GM23338 (cell line): Measurements from ENCODE around the gene SCGN. TPM values are rescaled to one million over a fixed set of nuclear protein-coding genes. Genes with fewer than 3 reads are reported as not detected.

ENCODE experiments used
- ATAC-seq: fragments of 200-7000 bp; cut with Tn5 transposase; 3 replicates; pipeline ENCODE4 v1.9.1; 2020
- DNase-seq: peaks from one replicate; pipeline ENCODE4 v3.0.0-alpha.2; 2015; ENCODE audit warnings: low spot score
- H2AFZ ChIP-seq: fragments of 200-600 bp; sonication (generic); 2 replicates; pipeline ENCODE4 v1.8.0; 2016; ENCODE audit warnings: antibody characterized with exemption, mild to moderate bottlenecking, moderate library complexity
- H3F3A ChIP-seq: fragments of 200-600 bp; sonication (generic); replicated peaks from 2 replicates; pipeline ENCODE4 v1.8.0; 2017; ENCODE audit warnings: antibody characterized with exemption, mixed run types, low read depth
- H3K27ac ChIP-seq: fragments of 200-600 bp; sonication (generic); 2 replicates; pipeline ENCODE4 v1.6.1; 2016; ENCODE audit warnings: low read depth
- H3K27me3 ChIP-seq: fragments of 200-600 bp; sonication (generic); 2 replicates; pipeline ENCODE4 v1.8.0; 2016; ENCODE audit warnings: mild to moderate bottlenecking, mixed run types, moderate library complexity; ENCODE audit not compliant: insufficient read depth
- H3K36me3 ChIP-seq: fragments of 200-600 bp; sonication (generic); 2 replicates; pipeline ENCODE4 v1.8.0; 2016; ENCODE audit warnings: mild to moderate bottlenecking; ENCODE audit not compliant: insufficient read depth
- H3K4me1 ChIP-seq: fragments of 200-600 bp; sonication (generic); 2 replicates; pipeline ENCODE4 v1.8.0; 2016; ENCODE audit warnings: mild to moderate bottlenecking, moderate library complexity; ENCODE audit not compliant: insufficient read depth
- H3K4me2 ChIP-seq: fragments of 200-600 bp; sonication (generic); 2 replicates; pipeline ENCODE4 v1.7.1; 2017; ENCODE audit warnings: mixed run types
- H3K4me3 ChIP-seq: fragments of 200-600 bp; sonication (generic); 2 replicates; pipeline ENCODE4 v1.6.1; 2016; ENCODE audit warnings: mixed run types
- H3K79me2 ChIP-seq: fragments of 200-600 bp; sonication (generic); replicated peaks from 2 replicates; pipeline ENCODE4 v1.8.0; 2017; ENCODE audit warnings: mild to moderate bottlenecking; ENCODE audit not compliant: insufficient read depth
- H3K9me2 ChIP-seq: fragments of 200-600 bp; sonication (generic); 2 replicates; pipeline ENCODE4 v1.8.0; 2017; ENCODE audit not compliant: insufficient read depth
- H4K20me1 ChIP-seq: fragments of 200-600 bp; sonication (generic); replicated peaks from 2 replicates; pipeline ENCODE4 v1.8.0; 2017; ENCODE audit warnings: mild to moderate bottlenecking; ENCODE audit not compliant: insufficient read depth
- H3K27ac Mint-ChIP-seq: 2 replicates; pipeline ENCODE4 v1.8.0; 2020; ENCODE audit warnings: inconsistent platforms, mild to moderate bottlenecking, moderate library complexity, mixed read lengths
- H3K27me3 Mint-ChIP-seq: 3 replicates; pipeline ENCODE4 v1.8.0; 2022; ENCODE audit warnings: low read depth, mild to moderate bottlenecking, moderate library complexity, mixed read lengths, inconsistent platforms; ENCODE audit not compliant: insufficient read depth, poor library complexity
- H3K36me3 Mint-ChIP-seq: 3 replicates; pipeline ENCODE4 v1.8.0; 2021; ENCODE audit warnings: low read depth, mild to moderate bottlenecking, inconsistent platforms, moderate library complexity, mixed read lengths
- H3K4me1 Mint-ChIP-seq: 3 replicates; pipeline ENCODE4 v1.8.0; 2020; ENCODE audit warnings: mild to moderate bottlenecking, inconsistent platforms, mixed read lengths
- H3K4me3 Mint-ChIP-seq: 3 replicates; pipeline ENCODE4 v1.8.0; 2021; ENCODE audit warnings: moderate library complexity, mild to moderate bottlenecking, inconsistent platforms, mixed read lengths
- H3K9me3 Mint-ChIP-seq: 3 replicates; pipeline ENCODE4 v1.8.0; 2020; ENCODE audit warnings: moderate library complexity, mild to moderate bottlenecking, inconsistent platforms, mixed read lengths
- EZH2 ChIP-seq: fragments of 200-600 bp; sonication (generic); IDR thresholded peaks from one replicate; pipeline ENCODE4 v1.8.0; 2017; ENCODE audit warnings: antibody characterized with exemption, mild to moderate bottlenecking, low read depth; ENCODE audit not compliant: unreplicated experiment
- EZH2phosphoT487 ChIP-seq: fragments of 200-600 bp; sonication (generic); IDR thresholded peaks from one replicate; pipeline ENCODE4 v1.8.1; 2018; ENCODE audit warnings: antibody characterized with exemption; ENCODE audit not compliant: unreplicated experiment
- JUNB ChIP-seq: IDR thresholded peaks from one replicate; pipeline ENCODE4 v1.6.1; 2016; ENCODE audit warnings: antibody characterized with exemption; ENCODE audit not compliant: unreplicated experiment
- NANOG ChIP-seq: IDR thresholded peaks from 2 replicates; pipeline ENCODE4 v1.6.1; 2016; ENCODE audit warnings: antibody characterized with exemption, borderline replicate concordance
- POLR2AphosphoS5 ChIP-seq: IDR thresholded peaks from 2 replicates; pipeline ENCODE4 v1.6.1; 2016; ENCODE audit warnings: antibody characterized with exemption, low read depth
- STAT1 ChIP-seq: IDR thresholded peaks from one replicate; pipeline ENCODE4 v1.6.1; 2016; ENCODE audit warnings: antibody characterized with exemption; ENCODE audit not compliant: unreplicated experiment
- ZNF114 ChIP-seq: fragments of 250-450 bp; sonication (Bioruptor Pico); IDR thresholded peaks from 2 replicates; pipeline ENCODE4 v1.5.0; 2020; ENCODE audit warnings: mild to moderate bottlenecking, moderate library complexity
- ZNF331 ChIP-seq: fragments of 250-450 bp; sonication (Bioruptor Pico); IDR thresholded peaks from 2 replicates; pipeline ENCODE4 v1.5.0; 2020; ENCODE audit warnings: low read depth, mild to moderate bottlenecking, moderate library complexity
- polyA plus RNA-seq: library from polyadenylated mRNA; unstranded; fragments of >200 nt; fragmentation: Nextera tagmentation; extraction: Ambion mirVana; gene quantifications from 2 replicates; pipeline ENCODE4 v1.2.1, GENCODE V29; 2016
- total RNA-seq: library from RNA; depleted of rRNA; stranded (reverse); fragments of >200 nt; shearing (Covaris generic); gene quantifications from 2 replicates; pipeline ENCODE4 v1.2.3, GENCODE V29; 2014
- TF ChIP-seq, protein P1 (sequence below): IDR thresholded peaks from one replicate; pipeline ENCODE4 v1.6.1; 2018; ENCODE audit warnings: antibody characterized with exemption; ENCODE audit not compliant: unreplicated experiment
- TF ChIP-seq, protein P2 (sequence below): fragments of 250-450 bp; sonication (Bioruptor Pico); IDR thresholded peaks from 2 replicates; pipeline ENCODE4 v1.5.0; 2020; ENCODE audit warnings: mild to moderate bottlenecking, moderate library complexity
- TF ChIP-seq, protein P3 (sequence below): IDR thresholded peaks from 2 replicates; pipeline ENCODE4 v1.6.1; 2016; ENCODE audit warnings: antibody characterized with exemption

Gene SCGN
- total and polyA plus RNA-seq, 2 experiments from 2014 or later = not detected

DNA sequence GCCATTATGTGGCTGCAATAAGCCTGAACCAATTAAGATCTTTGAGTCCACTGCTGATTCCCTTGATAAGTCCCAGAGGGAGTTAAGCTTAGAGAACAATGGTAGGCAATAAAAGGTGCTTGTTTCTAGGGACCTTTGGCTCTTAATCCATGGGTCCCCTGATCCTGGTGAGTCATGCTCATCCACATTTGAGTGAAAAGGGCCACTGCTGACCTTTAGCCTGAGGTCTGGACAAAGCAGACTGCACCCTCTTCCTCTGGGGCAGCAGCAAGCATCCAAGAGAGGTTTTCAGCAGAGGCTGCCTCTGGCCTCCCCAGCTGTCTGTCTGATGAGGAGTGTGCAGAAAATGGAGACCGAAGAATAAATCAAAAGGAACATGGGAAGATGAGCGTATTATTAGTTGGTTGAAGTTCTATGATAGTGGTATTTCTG lies 16.1 kb upstream of the SCGN start:
- DNase-seq = no peak
- ATAC-seq = no peak
- Histone ChIP-seq H2AFZ (no peak overlapping the region; the same call in 1 of the 2 replicates), H4K20me1 (no peaks in the 10 kb centered on the region), H3K4me1 (no peaks in the 10 kb centered on the region), H3K27me3 (no peaks in the 10 kb centered on the region), H3K27ac (no peak overlapping the region), H3K79me2 (no peaks in the 10 kb centered on the region), H3K4me2 (no peak overlapping the region), H3K9me2 (no peaks in the 10 kb centered on the region), H3F3A (no peaks in the 10 kb centered on the region), H3K4me3 (no peak overlapping the region), H3K36me3 (no peaks in the 10 kb centered on the region)
- Mint-ChIP-seq H3K36me3 (no peaks in the 10 kb centered on the region), H3K9me3 (no peaks in the 10 kb centered on the region), H3K27me3 (no peaks in the 10 kb centered on the region), H3K27ac (no peak overlapping the region), H3K4me3 (no peak overlapping the region), H3K4me1 (peaks cover 6% of the 10 kb centered on the region; the same call in 2 of the 3 replicates)
- TF ChIP-seq STAT1 = no peak
- TF ChIP-seq, protein P1, sequence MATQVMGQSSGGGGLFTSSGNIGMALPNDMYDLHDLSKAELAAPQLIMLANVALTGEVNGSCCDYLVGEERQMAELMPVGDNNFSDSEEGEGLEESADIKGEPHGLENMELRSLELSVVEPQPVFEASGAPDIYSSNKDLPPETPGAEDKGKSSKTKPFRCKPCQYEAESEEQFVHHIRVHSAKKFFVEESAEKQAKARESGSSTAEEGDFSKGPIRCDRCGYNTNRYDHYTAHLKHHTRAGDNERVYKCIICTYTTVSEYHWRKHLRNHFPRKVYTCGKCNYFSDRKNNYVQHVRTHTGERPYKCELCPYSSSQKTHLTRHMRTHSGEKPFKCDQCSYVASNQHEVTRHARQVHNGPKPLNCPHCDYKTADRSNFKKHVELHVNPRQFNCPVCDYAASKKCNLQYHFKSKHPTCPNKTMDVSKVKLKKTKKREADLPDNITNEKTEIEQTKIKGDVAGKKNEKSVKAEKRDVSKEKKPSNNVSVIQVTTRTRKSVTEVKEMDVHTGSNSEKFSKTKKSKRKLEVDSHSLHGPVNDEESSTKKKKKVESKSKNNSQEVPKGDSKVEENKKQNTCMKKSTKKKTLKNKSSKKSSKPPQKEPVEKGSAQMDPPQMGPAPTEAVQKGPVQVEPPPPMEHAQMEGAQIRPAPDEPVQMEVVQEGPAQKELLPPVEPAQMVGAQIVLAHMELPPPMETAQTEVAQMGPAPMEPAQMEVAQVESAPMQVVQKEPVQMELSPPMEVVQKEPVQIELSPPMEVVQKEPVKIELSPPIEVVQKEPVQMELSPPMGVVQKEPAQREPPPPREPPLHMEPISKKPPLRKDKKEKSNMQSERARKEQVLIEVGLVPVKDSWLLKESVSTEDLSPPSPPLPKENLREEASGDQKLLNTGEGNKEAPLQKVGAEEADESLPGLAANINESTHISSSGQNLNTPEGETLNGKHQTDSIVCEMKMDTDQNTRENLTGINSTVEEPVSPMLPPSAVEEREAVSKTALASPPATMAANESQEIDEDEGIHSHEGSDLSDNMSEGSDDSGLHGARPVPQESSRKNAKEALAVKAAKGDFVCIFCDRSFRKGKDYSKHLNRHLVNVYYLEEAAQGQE = no peak
- TF ChIP-seq EZH2phosphoT487 = no peak
- TF ChIP-seq ZNF331 (CRISPR knock-in tag) = no peak
- no peak for TF ChIP-seq ZNF114 (CRISPR knock-in tag)
- TF ChIP-seq, protein P2, sequence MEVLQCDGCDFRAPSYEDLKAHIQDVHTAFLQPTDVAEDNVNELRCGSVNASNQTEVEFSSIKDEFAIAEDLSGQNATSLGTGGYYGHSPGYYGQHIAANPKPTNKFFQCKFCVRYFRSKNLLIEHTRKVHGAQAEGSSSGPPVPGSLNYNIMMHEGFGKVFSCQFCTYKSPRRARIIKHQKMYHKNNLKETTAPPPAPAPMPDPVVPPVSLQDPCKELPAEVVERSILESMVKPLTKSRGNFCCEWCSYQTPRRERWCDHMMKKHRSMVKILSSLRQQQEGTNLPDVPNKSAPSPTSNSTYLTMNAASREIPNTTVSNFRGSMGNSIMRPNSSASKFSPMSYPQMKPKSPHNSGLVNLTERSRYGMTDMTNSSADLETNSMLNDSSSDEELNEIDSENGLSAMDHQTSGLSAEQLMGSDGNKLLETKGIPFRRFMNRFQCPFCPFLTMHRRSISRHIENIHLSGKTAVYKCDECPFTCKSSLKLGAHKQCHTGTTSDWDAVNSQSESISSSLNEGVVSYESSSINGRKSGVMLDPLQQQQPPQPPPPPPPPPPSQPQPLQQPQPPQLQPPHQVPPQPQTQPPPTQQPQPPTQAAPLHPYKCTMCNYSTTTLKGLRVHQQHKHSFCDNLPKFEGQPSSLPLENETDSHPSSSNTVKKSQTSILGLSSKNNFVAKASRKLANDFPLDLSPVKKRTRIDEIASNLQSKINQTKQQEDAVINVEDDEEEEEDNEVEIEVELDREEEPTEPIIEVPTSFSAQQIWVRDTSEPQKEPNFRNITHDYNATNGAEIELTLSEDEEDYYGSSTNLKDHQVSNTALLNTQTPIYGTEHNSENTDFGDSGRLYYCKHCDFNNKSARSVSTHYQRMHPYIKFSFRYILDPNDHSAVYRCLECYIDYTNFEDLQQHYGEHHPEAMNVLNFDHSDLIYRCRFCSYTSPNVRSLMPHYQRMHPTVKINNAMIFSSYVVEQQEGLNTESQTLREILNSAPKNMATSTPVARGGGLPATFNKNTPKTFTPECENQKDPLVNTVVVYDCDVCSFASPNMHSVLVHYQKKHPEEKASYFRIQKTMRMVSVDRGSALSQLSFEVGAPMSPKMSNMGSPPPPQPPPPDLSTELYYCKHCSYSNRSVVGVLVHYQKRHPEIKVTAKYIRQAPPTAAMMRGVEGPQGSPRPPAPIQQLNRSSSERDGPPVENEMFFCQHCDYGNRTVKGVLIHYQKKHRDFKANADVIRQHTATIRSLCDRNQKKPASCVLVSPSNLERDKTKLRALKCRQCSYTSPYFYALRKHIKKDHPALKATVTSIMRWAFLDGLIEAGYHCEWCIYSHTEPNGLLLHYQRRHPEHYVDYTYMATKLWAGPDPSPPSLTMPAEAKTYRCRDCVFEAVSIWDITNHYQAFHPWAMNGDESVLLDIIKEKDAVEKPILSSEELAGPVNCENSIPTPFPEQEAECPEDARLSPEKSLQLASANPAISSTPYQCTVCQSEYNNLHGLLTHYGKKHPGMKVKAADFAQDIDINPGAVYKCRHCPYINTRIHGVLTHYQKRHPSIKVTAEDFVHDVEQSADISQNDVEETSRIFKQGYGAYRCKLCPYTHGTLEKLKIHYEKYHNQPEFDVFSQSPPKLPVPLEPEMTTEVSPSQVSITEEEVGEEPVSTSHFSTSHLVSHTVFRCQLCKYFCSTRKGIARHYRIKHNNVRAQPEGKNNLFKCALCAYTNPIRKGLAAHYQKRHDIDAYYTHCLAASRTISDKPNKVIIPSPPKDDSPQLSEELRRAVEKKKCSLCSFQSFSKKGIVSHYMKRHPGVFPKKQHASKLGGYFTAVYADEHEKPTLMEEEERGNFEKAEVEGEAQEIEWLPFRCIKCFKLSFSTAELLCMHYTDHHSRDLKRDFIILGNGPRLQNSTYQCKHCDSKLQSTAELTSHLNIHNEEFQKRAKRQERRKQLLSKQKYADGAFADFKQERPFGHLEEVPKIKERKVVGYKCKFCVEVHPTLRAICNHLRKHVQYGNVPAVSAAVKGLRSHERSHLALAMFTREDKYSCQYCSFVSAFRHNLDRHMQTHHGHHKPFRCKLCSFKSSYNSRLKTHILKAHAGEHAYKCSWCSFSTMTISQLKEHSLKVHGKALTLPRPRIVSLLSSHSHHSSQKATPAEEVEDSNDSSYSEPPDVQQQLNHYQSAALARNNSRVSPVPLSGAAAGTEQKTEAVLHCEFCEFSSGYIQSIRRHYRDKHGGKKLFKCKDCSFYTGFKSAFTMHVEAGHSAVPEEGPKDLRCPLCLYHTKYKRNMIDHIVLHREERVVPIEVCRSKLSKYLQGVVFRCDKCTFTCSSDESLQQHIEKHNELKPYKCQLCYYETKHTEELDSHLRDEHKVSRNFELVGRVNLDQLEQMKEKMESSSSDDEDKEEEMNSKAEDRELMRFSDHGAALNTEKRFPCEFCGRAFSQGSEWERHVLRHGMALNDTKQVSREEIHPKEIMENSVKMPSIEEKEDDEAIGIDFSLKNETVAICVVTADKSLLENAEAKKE (CRISPR knock-in tag) = no peak
- TF ChIP-seq, protein P3, sequence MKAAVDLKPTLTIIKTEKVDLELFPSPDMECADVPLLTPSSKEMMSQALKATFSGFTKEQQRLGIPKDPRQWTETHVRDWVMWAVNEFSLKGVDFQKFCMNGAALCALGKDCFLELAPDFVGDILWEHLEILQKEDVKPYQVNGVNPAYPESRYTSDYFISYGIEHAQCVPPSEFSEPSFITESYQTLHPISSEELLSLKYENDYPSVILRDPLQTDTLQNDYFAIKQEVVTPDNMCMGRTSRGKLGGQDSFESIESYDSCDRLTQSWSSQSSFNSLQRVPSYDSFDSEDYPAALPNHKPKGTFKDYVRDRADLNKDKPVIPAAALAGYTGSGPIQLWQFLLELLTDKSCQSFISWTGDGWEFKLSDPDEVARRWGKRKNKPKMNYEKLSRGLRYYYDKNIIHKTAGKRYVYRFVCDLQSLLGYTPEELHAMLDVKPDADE = no peak
- TF ChIP-seq POLR2AphosphoS5 = no peak
- no peak for TF ChIP-seq JUNB
- TF ChIP-seq EZH2 = no peak
- TF ChIP-seq NANOG = no peak
